ENCODE measurements around the gene RSPO4.

RSPO4 gene

DNA sequence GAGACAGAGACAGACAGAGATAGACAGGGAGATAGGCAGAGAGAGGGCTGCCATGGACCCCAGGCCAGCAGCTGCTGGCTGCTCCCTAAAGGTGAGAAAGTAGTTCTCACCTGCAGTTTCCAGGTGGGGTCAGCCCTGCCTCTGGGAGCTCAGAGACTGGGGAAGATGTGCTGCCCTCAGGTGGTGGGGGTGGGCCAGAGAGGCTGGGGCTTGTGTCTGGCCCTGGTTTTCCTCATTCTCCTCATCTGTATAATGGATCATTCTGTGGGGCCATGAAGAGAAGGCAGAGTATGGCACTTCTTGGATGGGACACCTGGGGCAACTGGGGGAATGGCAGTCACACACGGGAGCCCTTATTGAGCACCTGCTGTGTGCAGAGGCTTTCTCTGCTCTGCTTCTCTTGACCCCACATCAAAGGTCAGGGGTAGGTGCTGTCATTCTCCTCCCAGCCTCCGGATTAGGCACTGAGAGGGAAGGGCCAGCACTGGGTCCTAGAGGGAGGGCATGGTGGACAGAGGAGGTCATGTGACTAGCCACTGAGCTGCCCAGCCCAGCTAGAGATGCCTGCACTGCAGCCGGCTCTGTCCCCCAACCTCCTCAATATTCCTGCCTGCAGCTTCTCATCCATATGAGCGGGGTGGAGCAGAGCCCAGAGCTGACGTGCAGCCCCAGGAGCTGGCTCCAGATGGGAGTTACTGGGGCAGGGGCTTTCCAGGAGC, 90.1 kb downstream of the RSPO4 start:
- in situ Hi-C loops (cut with HindIII; ENCODE audit: low sequenced_read_pairs): no loop called here

DNA sequence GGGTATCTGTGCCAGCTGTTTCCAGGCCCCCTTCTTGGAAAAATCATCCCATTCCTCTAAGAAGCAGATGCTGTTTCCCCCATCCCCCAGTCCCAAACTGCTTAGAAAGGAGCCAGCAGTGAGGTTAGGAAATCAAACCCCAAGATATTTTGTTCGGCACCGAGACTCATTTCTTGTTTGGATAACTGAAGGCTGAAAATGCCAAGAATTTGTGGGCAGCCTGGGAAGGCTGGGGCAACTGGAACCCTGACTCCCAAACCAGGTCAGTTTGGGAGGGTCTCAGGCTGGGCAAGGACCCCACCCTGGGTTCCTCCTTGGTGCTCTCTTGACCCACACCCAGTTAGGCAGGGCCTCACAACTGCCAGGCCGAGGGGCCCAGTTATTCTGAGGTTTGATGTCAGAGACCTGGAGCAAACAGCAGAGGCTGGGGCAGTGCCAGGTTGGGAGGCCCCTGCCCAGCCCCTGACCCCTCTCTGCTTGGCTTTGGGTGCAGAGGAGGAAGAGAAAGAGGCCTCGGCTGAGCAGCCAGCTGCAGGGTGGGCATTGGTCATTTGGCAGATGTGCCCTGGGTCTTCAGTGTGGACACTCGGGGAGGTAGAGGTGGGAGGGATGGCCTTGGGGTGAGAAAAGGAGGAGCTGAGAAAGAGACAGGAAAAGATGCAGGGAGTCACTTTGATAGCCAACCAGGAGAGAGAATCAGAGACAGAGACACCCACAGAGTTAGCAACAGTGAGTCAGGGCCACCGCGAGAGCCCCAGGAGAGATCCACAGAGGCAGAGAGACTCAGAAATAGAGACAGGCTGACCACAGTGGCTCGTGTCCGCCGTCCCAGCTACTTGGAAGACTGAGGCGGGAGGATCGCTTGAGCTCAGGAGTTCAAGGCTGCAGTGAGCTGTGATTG, 91.0 kb downstream of the RSPO4 start:
- in situ Hi-C loops (cut with HindIII; ENCODE audit: low sequenced_read_pairs): no loop called here

DNA sequence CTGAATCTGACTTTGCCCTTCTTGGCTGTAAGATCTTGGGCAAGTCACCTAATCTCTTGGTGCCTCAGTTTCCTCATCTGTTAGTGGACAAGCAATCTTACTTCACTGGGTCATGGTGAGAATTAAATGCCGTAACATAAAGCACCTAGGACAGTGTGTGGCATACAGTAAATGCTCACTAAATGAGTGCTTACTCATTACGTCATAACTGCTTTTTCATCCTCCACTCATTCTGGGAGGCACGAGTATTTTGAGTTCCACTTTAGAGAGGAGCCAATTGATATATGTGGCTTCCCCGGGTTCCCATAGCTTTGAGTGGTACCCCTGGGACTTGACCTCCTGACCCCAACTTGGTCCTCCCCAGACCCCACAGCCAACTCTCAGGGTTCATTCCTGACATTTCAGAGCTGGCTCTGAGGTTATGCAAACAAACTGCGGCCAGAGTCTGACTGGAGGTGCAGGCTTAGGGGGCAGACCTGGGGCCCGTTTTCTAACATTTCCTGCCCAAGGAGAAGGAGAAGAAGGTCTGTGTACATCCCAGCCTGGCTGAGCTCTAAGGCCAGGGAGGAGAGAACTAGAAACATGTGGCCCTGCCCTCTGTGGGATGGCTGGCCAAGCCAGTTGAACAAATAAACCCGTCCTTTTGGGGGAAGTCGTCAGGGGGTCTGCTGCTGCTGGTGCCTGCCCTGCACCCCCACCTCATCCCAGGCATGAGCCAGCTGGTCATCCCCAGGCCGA, 91.8 kb downstream of the RSPO4 start:
- in situ Hi-C loops (cut with HindIII; ENCODE audit: low sequenced_read_pairs): no loop called here

DNA sequence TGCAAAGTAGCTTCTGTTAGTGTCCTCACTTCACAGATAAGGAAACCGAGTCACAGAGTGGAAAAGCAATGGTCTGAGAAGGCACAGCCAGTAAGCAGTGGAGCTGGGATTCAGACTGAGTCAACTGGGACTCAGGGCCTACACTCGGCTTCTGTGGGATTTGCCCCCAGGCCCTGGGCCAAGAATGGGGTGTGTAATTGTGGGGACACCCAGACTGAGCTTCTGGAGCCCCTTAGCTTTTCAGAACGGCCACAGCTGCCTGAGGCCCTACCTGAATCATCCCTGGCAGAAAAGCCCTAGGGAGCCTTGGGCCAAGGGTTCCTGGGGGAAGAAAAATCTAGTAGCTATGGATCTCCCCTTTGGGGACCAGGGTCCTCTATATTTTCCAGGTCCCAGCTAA, 92.5 kb downstream of the RSPO4 start:
- in situ Hi-C loops (cut with HindIII; ENCODE audit: low sequenced_read_pairs): no loop called here
